ENCODE measurements around the gene PLCB4.

The PLCB4 gene

DNA sequence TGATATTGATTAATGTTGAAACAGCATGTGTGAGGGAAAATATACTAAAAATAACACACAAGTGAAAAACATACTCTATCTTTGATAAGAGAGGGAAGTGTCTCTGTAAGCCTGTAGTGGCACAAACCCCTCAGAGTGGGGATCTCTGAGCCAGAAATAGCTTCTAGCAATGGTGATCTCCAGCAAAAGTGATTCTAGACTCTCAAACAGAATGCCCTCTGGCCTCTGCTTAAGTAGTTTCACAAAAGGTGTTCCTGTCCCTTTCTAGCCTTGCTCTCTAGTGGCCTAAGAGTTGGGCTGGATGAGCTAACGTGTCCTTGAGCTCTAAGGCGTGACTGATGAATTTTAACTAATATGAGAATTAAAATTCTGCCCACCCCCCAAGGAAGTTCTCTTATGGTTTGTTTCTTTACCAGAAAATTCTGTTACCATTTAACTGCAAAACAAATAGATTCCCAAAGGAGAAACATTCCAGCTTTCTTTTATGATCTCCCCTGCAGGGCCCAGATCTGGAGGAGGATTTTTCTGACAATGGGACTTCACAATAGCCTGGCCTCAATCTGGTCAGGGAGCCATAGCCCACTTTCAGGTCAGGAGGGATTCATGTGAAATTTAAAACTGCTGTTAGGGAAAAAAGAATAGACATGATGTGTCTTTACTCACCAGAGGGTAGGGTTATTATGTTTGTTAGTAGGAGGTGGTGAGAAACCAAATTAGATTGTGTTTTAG lies 263.0 kb downstream of the PLCB4 start:
- TF ChIP-seq, protein P1, sequence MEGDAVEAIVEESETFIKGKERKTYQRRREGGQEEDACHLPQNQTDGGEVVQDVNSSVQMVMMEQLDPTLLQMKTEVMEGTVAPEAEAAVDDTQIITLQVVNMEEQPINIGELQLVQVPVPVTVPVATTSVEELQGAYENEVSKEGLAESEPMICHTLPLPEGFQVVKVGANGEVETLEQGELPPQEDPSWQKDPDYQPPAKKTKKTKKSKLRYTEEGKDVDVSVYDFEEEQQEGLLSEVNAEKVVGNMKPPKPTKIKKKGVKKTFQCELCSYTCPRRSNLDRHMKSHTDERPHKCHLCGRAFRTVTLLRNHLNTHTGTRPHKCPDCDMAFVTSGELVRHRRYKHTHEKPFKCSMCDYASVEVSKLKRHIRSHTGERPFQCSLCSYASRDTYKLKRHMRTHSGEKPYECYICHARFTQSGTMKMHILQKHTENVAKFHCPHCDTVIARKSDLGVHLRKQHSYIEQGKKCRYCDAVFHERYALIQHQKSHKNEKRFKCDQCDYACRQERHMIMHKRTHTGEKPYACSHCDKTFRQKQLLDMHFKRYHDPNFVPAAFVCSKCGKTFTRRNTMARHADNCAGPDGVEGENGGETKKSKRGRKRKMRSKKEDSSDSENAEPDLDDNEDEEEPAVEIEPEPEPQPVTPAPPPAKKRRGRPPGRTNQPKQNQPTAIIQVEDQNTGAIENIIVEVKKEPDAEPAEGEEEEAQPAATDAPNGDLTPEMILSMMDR (IDR thresholded peaks at IDR 0.05; ENCODE audit: borderline replicate concordance, insufficient read depth, low read depth, low read length) = no peak
- no peak overlapping the region for H3K4me3 ChIP-seq (ENCODE audit: low read depth, low read length)

DNA sequence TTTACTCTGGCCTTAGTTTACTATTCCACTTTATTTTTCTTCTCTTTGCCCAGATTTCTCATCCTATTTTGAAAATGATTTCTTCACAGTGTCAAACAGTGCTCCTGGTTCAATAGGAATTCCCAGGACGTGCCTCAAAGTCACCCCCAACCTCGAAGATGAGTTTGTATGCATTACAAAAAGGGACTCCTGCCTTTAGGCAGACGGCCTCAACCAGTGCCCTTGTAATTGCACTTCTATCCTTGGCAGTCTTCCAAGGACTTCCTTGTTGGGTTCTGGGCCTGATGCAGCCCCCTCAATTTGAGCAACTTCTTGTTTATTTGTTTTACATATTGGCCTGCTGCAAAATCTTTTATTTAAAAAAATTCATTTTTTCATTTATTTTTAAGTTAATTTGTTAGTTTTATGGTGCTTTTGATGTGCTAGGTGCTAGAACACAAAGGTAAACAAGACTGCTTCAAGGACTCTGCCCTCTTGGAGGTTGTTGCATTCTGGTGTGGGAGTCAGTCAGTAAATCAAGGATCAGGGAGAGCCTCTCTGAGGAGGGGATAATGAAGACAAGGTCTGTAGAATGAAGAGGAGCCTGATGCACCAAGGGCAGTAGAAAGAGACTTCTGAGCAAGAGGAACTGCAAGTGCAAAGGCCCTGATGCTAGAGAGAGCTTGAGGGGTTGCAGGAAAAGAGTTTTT lies 264.0 kb downstream of the PLCB4 start:
- TF ChIP-seq, protein P1 (IDR thresholded peaks at IDR 0.05; ENCODE audit: borderline replicate concordance, insufficient read depth, low read depth, low read length) = no peak
- H3K4me3 ChIP-seq (ENCODE audit: low read depth, low read length) = no peak overlapping the region

DNA sequence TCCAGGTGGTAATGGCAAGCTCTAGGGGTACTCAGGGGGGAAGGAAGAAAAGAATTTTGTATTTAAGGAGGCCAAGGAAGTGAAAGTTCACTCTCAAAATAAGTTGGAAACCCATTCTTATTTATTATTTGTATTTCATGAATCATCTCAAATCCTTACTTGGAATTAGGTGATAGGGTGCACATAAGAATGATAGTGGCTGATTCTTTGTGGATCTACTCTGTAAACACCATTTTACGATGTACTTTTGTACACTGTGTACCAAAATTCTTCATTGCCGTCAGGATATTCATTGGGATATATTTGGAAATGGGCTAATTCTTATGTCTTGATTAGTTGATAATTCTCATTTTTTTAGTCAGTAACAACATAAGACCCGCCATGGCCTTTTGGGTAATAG lies 266.0 kb downstream of the PLCB4 start:
- TF ChIP-seq, protein P1 (IDR thresholded peaks at IDR 0.05; ENCODE audit: borderline replicate concordance, insufficient read depth, low read depth, low read length) = no peak
- no peak overlapping the region for H3K4me3 ChIP-seq (ENCODE audit: low read depth, low read length)

DNA sequence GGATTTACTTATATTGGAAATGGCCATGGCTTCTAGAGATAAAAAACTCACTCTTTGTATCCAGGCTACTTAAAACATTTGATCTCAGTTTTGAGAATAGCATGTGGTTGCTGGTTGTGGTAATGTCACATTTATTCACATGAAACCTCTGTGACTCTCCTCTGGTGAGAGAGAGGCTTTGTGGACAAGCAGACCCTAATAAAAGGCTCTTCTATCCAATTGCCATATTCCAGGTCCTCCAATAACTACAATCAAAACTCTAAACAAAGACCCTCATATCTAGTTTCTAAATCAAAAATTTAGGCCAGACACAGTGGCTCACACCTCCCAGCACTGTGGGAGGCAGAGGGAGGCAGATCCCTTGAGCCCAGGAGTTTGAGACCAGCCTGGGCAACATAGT lies 269.2 kb downstream of the PLCB4 start:
- H3K4me3 ChIP-seq (ENCODE audit: low read depth, low read length) = no peak overlapping the region
- TF ChIP-seq, protein P1 (IDR thresholded peaks at IDR 0.05; ENCODE audit: borderline replicate concordance, insufficient read depth, low read depth, low read length) = no peak

DNA sequence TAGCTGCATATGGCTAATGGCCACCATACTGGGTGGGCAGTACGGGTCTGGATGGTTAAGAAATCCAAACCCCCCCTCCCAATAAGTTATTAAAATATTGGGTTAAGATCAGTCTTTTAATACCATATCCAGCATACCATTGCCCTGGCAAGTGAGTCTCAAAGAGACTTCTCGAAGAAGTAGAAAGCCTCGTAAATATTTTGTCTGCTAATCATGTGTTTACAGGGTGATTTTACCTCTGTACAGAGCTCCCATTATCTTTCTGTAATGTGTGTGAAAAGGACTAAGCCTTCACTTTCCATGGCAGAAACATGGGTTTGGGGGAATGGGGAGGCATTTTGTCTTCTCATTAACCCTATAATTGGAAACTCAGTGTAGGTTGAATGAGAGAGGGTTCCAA lies 270.8 kb downstream of the PLCB4 start:
- TF ChIP-seq, protein P1 (IDR thresholded peaks at IDR 0.05; ENCODE audit: borderline replicate concordance, insufficient read depth, low read depth, low read length) = no peak
- H3K4me3 ChIP-seq (ENCODE audit: low read depth, low read length) = no peak overlapping the region

DNA sequence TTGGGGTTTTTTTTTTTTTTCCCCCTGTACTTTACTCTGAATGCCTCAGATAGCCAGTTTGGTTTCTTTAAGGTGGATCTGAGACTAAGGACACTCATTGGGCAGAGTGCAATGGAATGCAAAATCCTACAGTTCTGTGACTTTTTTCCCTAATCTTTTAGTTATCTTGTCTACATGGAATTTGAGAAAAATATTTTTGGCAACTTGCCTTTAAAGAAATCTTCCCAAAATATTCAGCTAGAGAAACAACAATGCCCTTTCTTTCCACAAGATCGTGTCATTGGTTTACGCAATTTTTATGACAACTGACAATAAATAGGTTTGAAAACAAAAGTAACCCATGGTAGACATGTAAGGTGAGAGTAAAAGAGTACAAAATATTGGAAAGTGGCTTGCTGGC lies 273.8 kb downstream of the PLCB4 start:
- TF ChIP-seq, protein P1 (IDR thresholded peaks at IDR 0.05; ENCODE audit: borderline replicate concordance, insufficient read depth, low read depth, low read length) = no peak
- H3K4me3 ChIP-seq (ENCODE audit: low read depth, low read length) = no peak overlapping the region

All from GM12875 (cell line).